DLD1 (cell line): ENCODE data around the gene ATRIP.
"Not testable (repeated sequence)": the region's sequence is repeated elsewhere in the genome, so short reads cannot be mapped to it uniquely, and the experiment has no call there.

ENCODE experiments used
- in situ Hi-C: cut with HindIII; loops from 2 replicates; pipeline ENCODE4 v1.10.0; 2017; ENCODE audit warnings: low sequenced_read_pairs

The ATRIP gene

GRCh38 chr3:48435774-48436476 is 10.6 kb upstream of the ATRIP start:
- in situ Hi-C loops, result loop anchor here (5.0 kb wide), 1 partner anchor 39 kb away; no protein-coding TSS in a partner anchor

- in situ Hi-C loops, result loop anchor here (5.0 kb wide), 1 partner anchor 39 kb away; no protein-coding TSS in a partner anchor
Measured at GRCh38 chr3:48436477-48436787, 10.1 kb upstream of the ATRIP start.

- in situ Hi-C loops, result loop anchor here (5.0 kb wide), 1 partner anchor 40 kb away; no protein-coding TSS in a partner anchor
Measured at GRCh38 chr3:48436855-48437254, 9.7 kb upstream of the ATRIP start.

- in situ Hi-C loops, result loop anchor here (5.0 kb wide), 1 partner anchor 41 kb away; no protein-coding TSS in a partner anchor
Measured at GRCh38 chr3:48437812-48438211, 8.7 kb upstream of the ATRIP start.

GRCh38 chr3:48439820-48440589 is 6.5 kb upstream of the ATRIP start, which contains the start of the genes CCDC51 and TMA7:
CCDC51 (minus strand) TSS chr3:48440119; CDS start chr3:48435128, 4,991 bp downstream.
TMA7 (plus strand) TSS chr3:48440257; CDS start chr3:48440297, 40 bp downstream.
- in situ Hi-C loops, result loop anchor here (5.0 kb wide), 1 partner anchor 43 kb away; no protein-coding TSS in a partner anchor

GRCh38 chr3:48440590-48440958 is 6.0 kb upstream of the ATRIP start:
- in situ Hi-C loops, result no loop called here

GRCh38 chr3:48441940-48442339 is 4.6 kb upstream of the ATRIP start:
- in situ Hi-C loops, result no loop called here

GRCh38 chr3:48445277-48445882 is 1.2 kb upstream of the ATRIP start:
- in situ Hi-C loops, result no loop called here

GRCh38 chr3:48446043-48446424 is 503 bp upstream of the ATRIP start:
- in situ Hi-C loops, result no loop called here

- in situ Hi-C loops, result no loop called here
Measured at GRCh38 chr3:48451270-48451669, 4.7 kb downstream of the ATRIP start.

- in situ Hi-C loops, result no loop called here
Measured at GRCh38 chr3:48456456-48456855, 9.9 kb downstream of the ATRIP start.

GRCh38 chr3:48459331-48459730 is 12.8 kb downstream of the ATRIP start:
- in situ Hi-C loops, result no loop called here

- in situ Hi-C loops, result no loop called here
Measured at GRCh38 chr3:48459773-48460516, 13.4 kb downstream of the ATRIP start.

- in situ Hi-C loops, result no loop called here
Measured at GRCh38 chr3:48460517-48460902, 14.0 kb downstream of the ATRIP start.

- in situ Hi-C loops, result not testable (repeated sequence)
Measured at GRCh38 chr3:48461767-48462166, 15.2 kb downstream of the ATRIP start.

GRCh38 chr3:48463703-48464102 is 17.2 kb downstream of the ATRIP start:
- in situ Hi-C loops, result no loop called here

- in situ Hi-C loops, result no loop called here
Measured at GRCh38 chr3:48464713-48465221, 18.2 kb downstream of the ATRIP start.

GRCh38 chr3:48465237-48465530 is 18.6 kb downstream of the ATRIP start:
- in situ Hi-C loops, result no loop called here

- in situ Hi-C loops, result no loop called here
Measured at GRCh38 chr3:48465531-48466378, 19.2 kb downstream of the ATRIP start.
